Loucy (cell line): ENCODE measurements around the gene PTPRF.

ENCODE experiments used
- CTCF ChIP-seq: fragments of 200-600 bp; sonication (generic); conservative IDR thresholded peaks from 2 replicates; pipeline ENCODE4 v1.5.1; 2014; ENCODE audit warnings: mild to moderate bottlenecking, antibody characterized with exemption, low read length
- EZH2phosphoT487 ChIP-seq: fragments of 200-600 bp; IDR thresholded peaks from 2 replicates; pipeline ENCODE4 v1.6.1; 2018; ENCODE audit warnings: antibody characterized with exemption, mild to moderate bottlenecking, moderate library complexity, borderline replicate concordance

DNA sequence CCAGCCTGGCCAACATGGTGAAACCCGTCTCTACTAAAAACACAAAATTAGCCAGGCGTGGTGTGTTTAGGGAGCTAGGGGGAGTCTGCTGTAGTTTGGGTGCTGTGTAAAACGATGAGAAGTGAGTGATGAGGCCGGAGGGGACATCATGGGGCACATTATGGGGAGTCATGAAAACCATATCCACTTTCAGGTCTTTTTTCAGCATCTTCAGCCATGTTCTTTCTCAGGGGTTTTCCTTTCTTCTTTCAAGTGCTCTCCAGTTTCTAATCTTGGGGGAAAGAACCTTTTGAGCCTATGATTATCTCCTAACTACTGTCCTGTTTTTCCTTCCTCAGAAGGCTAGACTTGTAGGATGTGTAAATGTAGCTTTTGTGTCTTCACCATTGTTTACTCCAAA lies 133.7 kb downstream of the PTPRF start:
- no peak for TF ChIP-seq CTCF
- TF ChIP-seq EZH2phosphoT487, result no peak
